Lung (tissue), 12 donors: Measurements from ENCODE around the gene UBA6. TPM values are rescaled to one million over a fixed set of nuclear protein-coding genes. Genes with fewer than 3 reads are reported as not detected.

ENCODE experiments used
- ATAC-seq: fragments of 200-7000 bp; cut with Tn5 transposase; one replicate; pipeline ENCODE4 v1.9.1; 2020; ENCODE audit warnings: moderate number of reproducible peaks; ENCODE audit not compliant: insufficient read depth, low FRiP score
- DNase-seq, 3 donors: peaks; one replicate each; pipeline ENCODE4 v3.0.0-alpha.2; 2013 to 2017
- H3K27ac ChIP-seq, 2 donors: one replicate each; pipeline ENCODE4 v1.5.1; 2013; ENCODE audit warnings: mild to moderate bottlenecking in 2 of 2, moderate library complexity in 2 of 2, control low read depth in 1 of 2, inconsistent platforms in 1 of 2, low read depth in 1 of 2, low read length in 1 of 2
- H3K27me3 ChIP-seq, 3 donors: one replicate each; pipeline ENCODE4 v1.5.1; 2013; ENCODE audit warnings: low read length in 2 of 3; ENCODE audit not compliant: control insufficient read depth in 3 of 3, insufficient read depth in 3 of 3
- H3K36me3 ChIP-seq, 4 donors: one replicate each; pipeline ENCODE4 v1.5.1; 2013; ENCODE audit warnings: low read length in 4 of 4, mild to moderate bottlenecking in 1 of 4, moderate library complexity in 1 of 4; ENCODE audit not compliant: control insufficient read depth in 4 of 4, insufficient read depth in 4 of 4
- H3K4me1 ChIP-seq, 5 donors: one replicate each; pipeline ENCODE4 v1.5.1; 2013; ENCODE audit warnings: low read length in 5 of 5, mild to moderate bottlenecking in 2 of 5, moderate library complexity in 1 of 5; ENCODE audit not compliant: control insufficient read depth in 5 of 5, insufficient read depth in 5 of 5
- H3K4me3 ChIP-seq: one replicate; pipeline ENCODE4 v1.5.1; 2013; ENCODE audit warnings: mild to moderate bottlenecking, control low read depth, moderate library complexity
- H3K9ac ChIP-seq, 2 donors: one replicate each; pipeline ENCODE4 v1.5.1; 2013; ENCODE audit warnings: low read length in 2 of 2, control low read depth in 1 of 2; ENCODE audit not compliant: insufficient read depth in 1 of 2
- H3K9me3 ChIP-seq, 4 donors: one replicate each; pipeline ENCODE4 v1.5.1; 2013; ENCODE audit warnings: low read length in 3 of 4, mild to moderate bottlenecking in 1 of 4, moderate library complexity in 1 of 4; ENCODE audit not compliant: control insufficient read depth in 4 of 4, insufficient read depth in 3 of 4
- WGBS, 2 donors: extraction: QIAGEN DNeasy Blood & Tissue Kit; methylation state at CpG; one replicate each; pipeline ENCODE4 v1.1.7; 2013; 5-methylcytosine and 5-hydroxymethylcytosine counted together
- polyA plus RNA-seq, 2 donors: library from polyadenylated mRNA; stranded (reverse); fragments of 200-250 nt; gene quantifications; one replicate each; pipeline ENCODE4 v1.2.1, GENCODE V29; 2013
- total RNA-seq, 2 donors: library from RNA; depleted of rRNA in 1 of 2; stranded (reverse); fragments of >200 nt in 1 of 2; gene quantifications; one replicate each; pipeline ENCODE4 v1.2.1, GENCODE V29; 2014 to 2021
- TF ChIP-seq, protein P1 (sequence below): IDR thresholded peaks from 2 replicates; pipeline ENCODE4 v1.5.1; 2012; ENCODE audit warnings: mild to moderate bottlenecking; ENCODE audit errors: control extremely low read depth, extremely low read depth
- donor health status: control.
- donor health status: control.
- donor health status: Bipolar disorder and iron deficiency.
- donor health status: healthy.
- donor health status: DM: yes; HTN: yes; CAD: no.

The UBA6 gene
- total and polyA plus RNA-seq, 4 donors: 6.4 to 67.0 (median 28.0) TPM

DNA sequence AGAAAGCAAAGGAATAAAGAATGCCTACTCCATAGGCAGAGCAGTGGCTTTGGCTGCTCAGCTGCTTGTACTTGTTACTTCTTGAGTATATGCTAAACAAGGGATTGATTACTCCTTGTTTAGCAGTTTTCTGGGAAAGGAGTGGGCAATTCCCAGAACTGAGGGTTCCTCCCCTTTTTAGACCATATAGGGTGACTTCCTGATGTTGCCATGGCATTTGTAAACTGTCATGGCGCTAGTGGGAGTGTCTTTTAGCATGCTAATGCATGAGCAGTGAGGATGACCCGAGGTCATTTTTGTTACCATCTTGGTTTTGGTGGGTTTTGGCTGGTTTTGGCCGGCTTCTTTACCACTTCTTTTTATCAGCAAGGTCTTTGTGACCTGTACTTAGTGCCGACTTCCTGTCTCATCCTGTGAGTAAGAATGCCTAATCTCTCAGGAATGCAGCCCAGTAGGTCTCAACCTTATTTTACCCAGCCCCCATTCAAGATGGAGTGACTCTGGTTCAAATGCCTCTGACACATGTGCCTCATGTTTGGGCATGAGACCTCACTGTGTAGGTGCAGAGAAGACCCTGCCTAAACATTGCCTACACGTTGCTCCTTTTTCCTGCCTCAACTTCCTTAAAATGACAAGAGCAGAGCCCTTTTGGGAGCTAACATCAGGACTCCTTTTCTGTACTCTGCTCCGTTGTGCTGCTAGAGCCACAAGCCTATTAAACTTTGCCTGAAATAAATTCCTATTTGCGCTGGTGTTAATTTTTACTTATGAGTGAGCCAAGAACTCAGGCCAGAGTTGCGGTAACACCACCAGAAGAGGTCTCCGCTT is 21.0 kb upstream of the UBA6 start:
- no peak overlapping the region for H3K9ac ChIP-seq
- no peak for ATAC-seq
- TF ChIP-seq, protein P1, sequence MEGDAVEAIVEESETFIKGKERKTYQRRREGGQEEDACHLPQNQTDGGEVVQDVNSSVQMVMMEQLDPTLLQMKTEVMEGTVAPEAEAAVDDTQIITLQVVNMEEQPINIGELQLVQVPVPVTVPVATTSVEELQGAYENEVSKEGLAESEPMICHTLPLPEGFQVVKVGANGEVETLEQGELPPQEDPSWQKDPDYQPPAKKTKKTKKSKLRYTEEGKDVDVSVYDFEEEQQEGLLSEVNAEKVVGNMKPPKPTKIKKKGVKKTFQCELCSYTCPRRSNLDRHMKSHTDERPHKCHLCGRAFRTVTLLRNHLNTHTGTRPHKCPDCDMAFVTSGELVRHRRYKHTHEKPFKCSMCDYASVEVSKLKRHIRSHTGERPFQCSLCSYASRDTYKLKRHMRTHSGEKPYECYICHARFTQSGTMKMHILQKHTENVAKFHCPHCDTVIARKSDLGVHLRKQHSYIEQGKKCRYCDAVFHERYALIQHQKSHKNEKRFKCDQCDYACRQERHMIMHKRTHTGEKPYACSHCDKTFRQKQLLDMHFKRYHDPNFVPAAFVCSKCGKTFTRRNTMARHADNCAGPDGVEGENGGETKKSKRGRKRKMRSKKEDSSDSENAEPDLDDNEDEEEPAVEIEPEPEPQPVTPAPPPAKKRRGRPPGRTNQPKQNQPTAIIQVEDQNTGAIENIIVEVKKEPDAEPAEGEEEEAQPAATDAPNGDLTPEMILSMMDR: no peak

DNA sequence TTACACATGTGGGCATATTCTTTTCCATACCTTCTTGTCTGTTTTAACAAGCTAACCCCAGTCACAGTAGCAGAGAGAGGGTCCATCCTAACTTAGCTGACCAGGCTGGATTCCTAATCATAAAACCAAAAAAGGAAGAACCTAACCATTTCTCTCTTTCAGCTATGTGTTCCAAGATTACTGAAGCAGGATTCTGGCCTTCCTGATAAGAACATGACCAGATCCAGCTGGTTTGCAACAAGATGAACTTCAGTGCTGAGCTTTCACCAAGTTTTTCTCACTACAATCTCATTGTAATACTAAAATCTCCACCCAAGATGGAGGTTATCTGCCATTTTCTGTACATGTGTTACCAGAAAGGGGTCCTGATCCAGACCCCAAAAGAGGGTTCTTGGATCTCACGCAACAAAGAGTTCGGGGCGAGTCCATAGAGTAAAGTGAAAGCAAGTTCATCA is 20.4 kb upstream of the UBA6 start:
- H3K36me3 ChIP-seq: peaks cover 0 to 10% (median 1%) of the 10 kb centered on the region in 4 donors
- H3K9ac ChIP-seq: no peak overlapping the region
- no peaks in the 10 kb centered on the region for H3K9me3 ChIP-seq
- no peak overlapping the region for H3K27ac ChIP-seq
- no peak for DNase-seq
- TF ChIP-seq, protein P1: no peak
- no peak for ATAC-seq
- no peak overlapping the region for H3K4me3 ChIP-seq
- peaks cover 0 to 4% (median 0%) of the 10 kb centered on the region in 5 donors for H3K4me1 ChIP-seq
- WGBS, 2 donors: 97 to 99% methylated on average over 3 of the region's 3 CpGs
- H3K27me3 ChIP-seq: no peaks in the 10 kb centered on the region

More for the DNA sequence above, 21.0 kb upstream of the UBA6 start:
- Histone ChIP-seq H3K9me3 (no peaks in the 10 kb centered on the region), H3K27ac (no peak overlapping the region), H3K4me1 (peaks cover 0 to 4% (median 0%) of the 10 kb centered on the region in 5 donors), H3K36me3 (peaks cover 0 to 5% (median 0%) of the 10 kb centered on the region in 4 donors), H3K4me3 (no peak overlapping the region), H3K27me3 (no peaks in the 10 kb centered on the region)
- 92 to 94% methylated on average over 9 of the region's 9 CpGs for WGBS, 2 donors
- no peak for DNase-seq

DNA sequence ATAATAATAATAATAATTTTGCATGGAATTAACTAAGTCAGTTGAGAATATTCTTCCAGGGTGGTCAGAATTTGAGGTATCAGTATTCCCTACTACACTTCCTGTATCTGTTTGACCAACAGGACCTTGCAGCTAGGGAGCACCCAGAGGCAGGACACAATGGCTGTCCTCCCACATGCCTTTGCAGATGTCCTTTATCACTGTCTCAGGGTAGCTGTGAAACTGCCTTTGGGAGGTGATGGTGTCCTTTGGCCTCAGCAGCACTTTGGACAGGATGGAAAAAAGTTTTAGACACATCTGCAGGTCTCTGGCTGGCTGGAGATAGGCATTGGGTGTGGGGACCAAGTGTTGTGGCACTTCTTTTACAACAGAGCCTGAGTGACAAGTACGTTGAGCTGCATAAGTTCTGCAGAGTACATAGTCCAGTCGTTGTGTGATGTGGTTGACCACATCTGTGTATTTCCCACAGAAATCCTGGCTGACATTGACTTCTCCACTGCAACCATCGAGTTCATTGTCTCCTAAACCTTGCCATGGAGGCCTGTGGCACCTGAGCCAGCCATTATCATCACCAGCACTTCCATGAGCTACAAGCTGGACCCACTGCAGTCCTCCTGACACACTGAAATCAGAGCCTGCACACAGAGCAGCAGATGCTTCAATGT is 19.1 kb upstream of the UBA6 start:
- H3K36me3 ChIP-seq: peaks cover 0 to 10% (median 1%) of the 10 kb centered on the region in 4 donors

More for the DNA sequence above, 19.1 kb upstream of the UBA6 start:
- H3K4me3 ChIP-seq: no peak overlapping the region
- TF ChIP-seq, protein P1: no peak
- no peaks in the 10 kb centered on the region for H3K27me3 ChIP-seq
- H3K27ac ChIP-seq: no peak overlapping the region
- DNase-seq (no peak), ATAC-seq (no peak)
- peaks cover 0 to 4% (median 0%) of the 10 kb centered on the region in 5 donors for H3K4me1 ChIP-seq
- WGBS, 2 donors: 93 to 97% methylated on average over 3 of the region's 3 CpGs
- H3K9me3 ChIP-seq: no peaks in the 10 kb centered on the region
- H3K9ac ChIP-seq: no peak overlapping the region
